Omental fat pad (tissue), 4 donors: ENCODE data around the gene AGBL1. TPM values are rescaled to one million over a fixed set of nuclear protein-coding genes. Genes with fewer than 3 reads are reported as not detected.

Source experiments
- ATAC-seq: fragments of 150-250 bp; one replicate; pipeline ENCODE4 v1.9.1; 2016; ENCODE audit warnings: mild to moderate bottlenecking, moderate library complexity; ENCODE audit not compliant: low FRiP score
- DNase-seq: peaks from one replicate; pipeline ENCODE4 v3.0.0-alpha.2; 2019; ENCODE audit warnings: low spot score
- CTCF ChIP-seq, 3 donors: fragments of 450-650 bp; IDR thresholded peaks; one replicate each; pipeline ENCODE4 v1.5.1; 2016 to 2017; ENCODE audit warnings: antibody characterized with exemption in 3 of 3, mild to moderate bottlenecking in 3 of 3, moderate library complexity in 2 of 3
- total RNA-seq, 4 donors: library from RNA; depleted of rRNA; stranded (reverse); fragments of >200 nt; gene quantifications; one replicate each; pipeline ENCODE4 v1.1.0, GENCODE V29; 2016

The AGBL1 gene
- total RNA-seq, 4 donors from 2014 or later = not detected

GRCh38 chr15:86735247-86736040, 655.8 kb downstream of the AGBL1 start:
- no peak for TF ChIP-seq CTCF (IDR thresholded peaks at IDR 0.05)
- no peak for ATAC-seq
- no peak for DNase-seq

GRCh38 chr15:86741917-86742316, 662.2 kb downstream of the AGBL1 start:
- no peak for TF ChIP-seq CTCF (IDR thresholded peaks at IDR 0.05)
- ATAC-seq = no peak
- no peak for DNase-seq

GRCh38 chr15:86743283-86743903, 663.7 kb downstream of the AGBL1 start:
- DNase-seq (no peak), ATAC-seq (no peak)
- TF ChIP-seq CTCF (IDR thresholded peaks at IDR 0.05) = peak in 1 of 3 donors; percentile 4

- DNase-seq (no peak), ATAC-seq (no peak)
Measured at GRCh38 chr15:86744198-86744780, 664.6 kb downstream of the AGBL1 start.

GRCh38 chr15:86751116-86751515, 671.4 kb downstream of the AGBL1 start:
- TF ChIP-seq CTCF (IDR thresholded peaks at IDR 0.05) = no peak
- DNase-seq (no peak), ATAC-seq (no peak)

More at GRCh38 chr15:86744198-86744780, 664.6 kb downstream of the AGBL1 start:
- TF ChIP-seq CTCF (IDR thresholded peaks at IDR 0.05) = no peak

- no peak for TF ChIP-seq CTCF (IDR thresholded peaks at IDR 0.05)
- DNase-seq (no peak), ATAC-seq (no peak)
Measured at GRCh38 chr15:86754846-86755245, 675.2 kb downstream of the AGBL1 start.
